ENCODE results near the gene SEC24D.
"Not testable (repeated sequence)": the region's sequence is repeated elsewhere in the genome, so short reads cannot be mapped to it uniquely, and the experiment has no call there.

SEC24D gene

DNA sequence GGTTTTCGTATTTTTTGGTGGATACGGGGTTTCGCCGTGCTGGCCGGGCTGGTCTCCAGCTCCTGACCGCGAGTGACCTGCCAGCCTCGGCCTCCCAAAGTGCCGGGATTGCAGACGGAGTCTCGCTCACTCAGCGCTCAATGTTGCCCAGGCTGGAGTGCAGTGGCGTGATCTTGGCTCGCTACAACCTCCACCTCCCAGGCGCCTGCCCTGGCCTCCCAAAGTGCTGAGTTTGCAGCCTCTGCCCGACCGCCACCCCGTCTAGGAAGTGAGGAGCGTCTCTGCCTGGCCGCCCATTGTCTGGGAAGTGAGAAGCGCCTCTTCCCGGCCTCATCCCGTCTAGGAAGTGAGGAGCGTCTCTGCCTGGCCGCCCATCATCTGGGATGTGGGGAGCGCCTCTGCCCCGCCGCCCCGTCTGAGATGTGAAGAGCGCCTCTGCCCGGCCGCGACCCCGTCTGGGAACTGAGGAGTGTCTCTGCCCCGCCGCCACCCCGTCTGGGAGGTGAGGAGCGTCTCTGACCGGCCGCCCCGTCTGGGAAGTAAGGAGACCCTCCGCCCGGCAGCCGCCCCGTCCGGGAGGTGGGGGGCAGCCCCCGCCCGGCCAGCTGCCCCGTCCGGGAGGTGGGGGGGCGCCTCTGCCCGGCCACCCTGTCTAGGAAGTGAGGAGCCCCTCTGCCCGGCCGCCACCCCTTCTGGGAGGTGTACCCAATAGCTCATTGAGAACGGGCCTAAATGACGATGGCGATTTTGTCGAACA is 44.1 kb downstream of the SEC24D start:
- H2BK120ac ChIP-seq (ENCODE audit: low read depth, low read length); H3K4me2 ChIP-seq (ENCODE audit: low read length, poor library complexity, severe bottlenecking); H3K4ac ChIP-seq (ENCODE audit: low read depth in 1 of 2, low read length in 2 of 2); H2BK15ac ChIP-seq (ENCODE audit: low read depth, poor library complexity, severe bottlenecking); H3K23ac ChIP-seq (ENCODE audit: low read length in 2 of 2); H3K4me3 ChIP-seq (ENCODE audit: insufficient read depth in 1 of 2, low read depth in 1 of 2, low read length in 2 of 2); H3K9me3 ChIP-seq (ENCODE audit: control insufficient read depth, low read length); H4K91ac ChIP-seq (ENCODE audit: low read length); H2AK5ac ChIP-seq (ENCODE audit: low read length, severe bottlenecking); DNase-seq; H3K4me1 ChIP-seq (ENCODE audit: control insufficient read depth, insufficient read depth, low read depth, low read length); H4K8ac ChIP-seq (ENCODE audit: low read length); H2BK12ac ChIP-seq (ENCODE audit: low read length in 2 of 2); H3K27ac ChIP-seq (ENCODE audit: low read length, poor library complexity, severe bottlenecking); H2AFZ ChIP-seq (ENCODE audit: low read depth, low read length); H3K18ac ChIP-seq (ENCODE audit: low read depth in 1 of 2, low read length in 2 of 2); H2BK5ac ChIP-seq (ENCODE audit: low read depth, low read length, poor library complexity, severe bottlenecking); H3K14ac ChIP-seq (ENCODE audit: low read length in 2 of 2); H3K9ac ChIP-seq (ENCODE audit: low read length); H3K27me3 ChIP-seq (ENCODE audit: control insufficient read depth in 1 of 2, insufficient read depth in 1 of 2, low read length in 2 of 2): not testable (repeated sequence)
- H3K79me1 ChIP-seq (replicated peaks; ENCODE audit: low read length, poor library complexity, severe bottlenecking), result peaks cover 15% of the 10 kb centered on the region
- H3K36me3 ChIP-seq (ENCODE audit: control insufficient read depth in 1 of 2, insufficient read depth in 2 of 2, low read depth in 1 of 2, low read length in 2 of 2), result peaks cover 26 to 80% of the 10 kb centered on the region in 2 experiments
- WGBS, result 90% methylated on average over 48 of the region's 58 CpGs

DNA sequence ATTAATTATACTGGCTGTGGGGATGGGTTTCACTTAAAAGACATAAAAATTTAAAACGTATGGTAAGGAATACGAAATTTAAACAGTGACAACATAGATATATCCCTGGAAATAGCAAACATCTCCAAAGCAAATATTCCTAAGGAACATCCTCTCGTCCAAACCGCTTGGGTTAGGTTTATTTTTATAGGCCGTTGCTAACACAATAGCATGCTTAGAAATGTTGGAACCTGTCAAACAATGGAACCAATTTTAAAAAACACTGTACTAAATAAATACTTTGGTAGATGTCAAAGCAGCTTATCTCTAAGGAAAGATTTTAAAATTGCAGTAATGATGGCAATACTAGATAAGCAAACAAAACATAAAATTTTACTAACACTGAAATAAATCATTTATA is 45.4 kb downstream of the SEC24D start:
- Histone ChIP-seq H2BK15ac (ENCODE audit: low read depth, poor library complexity, severe bottlenecking) (no peak overlapping the region), H2BK120ac (ENCODE audit: low read depth, low read length) (no peak overlapping the region), H3K36me3 (ENCODE audit: control insufficient read depth in 1 of 2, insufficient read depth in 2 of 2, low read depth in 1 of 2, low read length in 2 of 2) (peaks cover 19 to 75% of the 10 kb centered on the region in 2 experiments), H3K14ac (ENCODE audit: low read length in 2 of 2) (no peak overlapping the region), H4K91ac (ENCODE audit: low read length) (no peak overlapping the region), H3K4me1 (ENCODE audit: control insufficient read depth, insufficient read depth, low read depth, low read length) (peaks cover 1% of the 10 kb centered on the region), H3K4me2 (ENCODE audit: low read length, poor library complexity, severe bottlenecking) (no peak overlapping the region), H3K4ac (ENCODE audit: low read depth in 1 of 2, low read length in 2 of 2) (no peak overlapping the region), H4K8ac (ENCODE audit: low read length) (no peak overlapping the region), H2AFZ (ENCODE audit: low read depth, low read length) (no peak overlapping the region), H3K27ac (ENCODE audit: low read length, poor library complexity, severe bottlenecking) (no peak overlapping the region), H3K18ac (ENCODE audit: low read depth in 1 of 2, low read length in 2 of 2) (no peak overlapping the region), H2BK5ac (ENCODE audit: low read depth, low read length, poor library complexity, severe bottlenecking) (no peak overlapping the region), H2BK12ac (ENCODE audit: low read length in 2 of 2) (no peak overlapping the region), H3K9ac (ENCODE audit: low read length) (no peak overlapping the region), H3K4me3 (ENCODE audit: insufficient read depth in 1 of 2, low read depth in 1 of 2, low read length in 2 of 2) (no peak overlapping the region), H3K23ac (ENCODE audit: low read length in 2 of 2) (no peak overlapping the region), H2AK5ac (ENCODE audit: low read length, severe bottlenecking) (no peak overlapping the region), H3K9me3 (ENCODE audit: control insufficient read depth, low read length) (no peaks in the 10 kb centered on the region), H3K79me1 (replicated peaks; ENCODE audit: low read length, poor library complexity, severe bottlenecking) (peaks cover 7% of the 10 kb centered on the region), H3K27me3 (ENCODE audit: control insufficient read depth in 1 of 2, insufficient read depth in 1 of 2, low read length in 2 of 2) (no peaks in the 10 kb centered on the region)
- DNase-seq, result no peak
- 100% methylated on average over 1 of the region's 5 CpGs for WGBS

DNA sequence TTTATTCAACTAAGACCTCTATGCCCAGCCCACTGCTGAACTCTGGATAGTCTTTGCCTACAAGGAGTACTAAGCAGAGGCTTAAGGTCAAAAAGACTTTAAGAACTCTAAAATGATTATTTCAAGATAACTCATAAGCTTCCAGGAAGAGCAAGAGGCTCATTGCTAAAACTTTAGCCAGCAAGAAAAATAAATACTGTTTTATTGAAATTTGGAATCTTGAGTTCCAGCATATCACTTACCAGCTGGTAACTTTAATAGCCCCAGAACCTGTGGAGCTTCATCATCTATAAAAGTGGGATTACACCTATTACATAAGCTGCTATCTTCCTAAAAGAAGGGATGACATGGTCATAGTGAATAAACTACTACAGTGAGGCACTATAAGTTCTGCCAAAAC is 47.0 kb downstream of the SEC24D start:
- H3K4me2 ChIP-seq (ENCODE audit: low read length, poor library complexity, severe bottlenecking), result no peak overlapping the region
- no peak overlapping the region for H2BK5ac ChIP-seq (ENCODE audit: low read depth, low read length, poor library complexity, severe bottlenecking)
- no peaks in the 10 kb centered on the region for H3K27me3 ChIP-seq (ENCODE audit: control insufficient read depth in 1 of 2, insufficient read depth in 1 of 2, low read length in 2 of 2)
- no peak overlapping the region for H3K27ac ChIP-seq (ENCODE audit: low read length, poor library complexity, severe bottlenecking)
- H4K91ac ChIP-seq (ENCODE audit: low read length), result no peak overlapping the region
- peaks cover 7% of the 10 kb centered on the region for H3K79me1 ChIP-seq (replicated peaks; ENCODE audit: low read length, poor library complexity, severe bottlenecking)
- H2AK5ac ChIP-seq (ENCODE audit: low read length, severe bottlenecking), result no peak overlapping the region
- H2BK120ac ChIP-seq (ENCODE audit: low read depth, low read length), result no peak overlapping the region
- H2AFZ ChIP-seq (ENCODE audit: low read depth, low read length), result no peak overlapping the region
- no peak for DNase-seq
- H3K9ac ChIP-seq (ENCODE audit: low read length), result no peak overlapping the region
- no peak overlapping the region for H3K23ac ChIP-seq (ENCODE audit: low read length in 2 of 2)
- no peaks in the 10 kb centered on the region for H3K9me3 ChIP-seq (ENCODE audit: control insufficient read depth, low read length)
- H2BK15ac ChIP-seq (ENCODE audit: low read depth, poor library complexity, severe bottlenecking), result no peak overlapping the region
- H3K4ac ChIP-seq (ENCODE audit: low read depth in 1 of 2, low read length in 2 of 2), result no peak overlapping the region
- no peak overlapping the region for H3K18ac ChIP-seq (ENCODE audit: low read depth in 1 of 2, low read length in 2 of 2)
- H3K4me1 ChIP-seq (ENCODE audit: control insufficient read depth, insufficient read depth, low read depth, low read length), result peaks cover 1% of the 10 kb centered on the region
- no peak overlapping the region for H4K8ac ChIP-seq (ENCODE audit: low read length)
- no peak overlapping the region for H2BK12ac ChIP-seq (ENCODE audit: low read length in 2 of 2)
- H3K4me3 ChIP-seq (ENCODE audit: insufficient read depth in 1 of 2, low read depth in 1 of 2, low read length in 2 of 2), result no peak overlapping the region
- peaks cover 15 to 58% of the 10 kb centered on the region in 2 experiments for H3K36me3 ChIP-seq (ENCODE audit: control insufficient read depth in 1 of 2, insufficient read depth in 2 of 2, low read depth in 1 of 2, low read length in 2 of 2)
- no peak overlapping the region for H3K14ac ChIP-seq (ENCODE audit: low read length in 2 of 2)

DNA sequence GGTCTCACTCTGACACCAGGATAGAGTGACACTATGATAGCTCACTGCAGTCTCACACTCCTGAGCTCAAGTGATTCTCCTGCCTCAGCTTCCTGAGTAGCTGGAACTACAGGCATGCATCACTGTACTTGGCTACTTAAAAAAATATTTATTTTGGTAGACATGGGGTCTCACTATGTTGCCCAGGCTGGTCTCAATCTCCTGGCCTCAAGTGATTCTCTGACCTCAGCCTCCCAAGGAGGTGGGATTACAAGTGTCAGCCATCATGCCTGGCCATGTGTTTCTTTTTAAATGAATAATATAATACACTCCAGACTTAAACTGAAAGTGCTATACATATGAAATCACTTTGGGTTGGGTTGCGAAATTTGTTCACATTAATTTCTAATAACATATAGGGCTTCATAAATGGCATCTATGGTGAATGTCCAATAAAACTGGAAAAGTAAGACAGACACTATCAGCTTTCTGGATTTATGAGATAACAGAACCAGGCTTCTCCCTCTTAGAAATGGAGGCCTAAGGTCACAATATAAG is 48.0 kb downstream of the SEC24D start:
- WGBS, result no CpG with 5 or more reads among the region's 1 CpG
- H3K9ac ChIP-seq (ENCODE audit: low read length), result no peak overlapping the region
- no peak overlapping the region for H3K14ac ChIP-seq (ENCODE audit: low read length in 2 of 2)
- no peak overlapping the region for H4K91ac ChIP-seq (ENCODE audit: low read length)
- H3K4ac ChIP-seq (ENCODE audit: low read depth in 1 of 2, low read length in 2 of 2), result no peak overlapping the region
- H2BK12ac ChIP-seq (ENCODE audit: low read length in 2 of 2), result no peak overlapping the region
- H4K8ac ChIP-seq (ENCODE audit: low read length), result no peak overlapping the region
- H3K9me3 ChIP-seq (ENCODE audit: control insufficient read depth, low read length), result no peaks in the 10 kb centered on the region
- H3K4me2 ChIP-seq (ENCODE audit: low read length, poor library complexity, severe bottlenecking), result no peak overlapping the region
- H2BK5ac ChIP-seq (ENCODE audit: low read depth, low read length, poor library complexity, severe bottlenecking), result no peak overlapping the region
- H3K23ac ChIP-seq (ENCODE audit: low read length in 2 of 2), result no peak overlapping the region
- H3K79me1 ChIP-seq (replicated peaks; ENCODE audit: low read length, poor library complexity, severe bottlenecking), result peaks cover 9% of the 10 kb centered on the region
- no peak overlapping the region for H2AFZ ChIP-seq (ENCODE audit: low read depth, low read length)
- no peak overlapping the region for H2AK5ac ChIP-seq (ENCODE audit: low read length, severe bottlenecking)
- no peak overlapping the region for H3K18ac ChIP-seq (ENCODE audit: low read depth in 1 of 2, low read length in 2 of 2)
- H2BK15ac ChIP-seq (ENCODE audit: low read depth, poor library complexity, severe bottlenecking), result no peak overlapping the region
- no peak overlapping the region for H3K27ac ChIP-seq (ENCODE audit: low read length, poor library complexity, severe bottlenecking)
- H3K4me3 ChIP-seq (ENCODE audit: insufficient read depth in 1 of 2, low read depth in 1 of 2, low read length in 2 of 2), result no peak overlapping the region
- H3K36me3 ChIP-seq (ENCODE audit: control insufficient read depth in 1 of 2, insufficient read depth in 2 of 2, low read depth in 1 of 2, low read length in 2 of 2), result peaks cover 18 to 59% of the 10 kb centered on the region in 2 experiments
- H3K27me3 ChIP-seq (ENCODE audit: control insufficient read depth in 1 of 2, insufficient read depth in 1 of 2, low read length in 2 of 2), result no peaks in the 10 kb centered on the region
- H2BK120ac ChIP-seq (ENCODE audit: low read depth, low read length), result no peak overlapping the region
- DNase-seq, result no peak
- peaks cover 1% of the 10 kb centered on the region for H3K4me1 ChIP-seq (ENCODE audit: control insufficient read depth, insufficient read depth, low read depth, low read length)

Data from mesenchymal stem cell (in vitro differentiated cells and primary cell).